Measurements from ENCODE around the gene ROMO1. TPM values are rescaled to one million over a fixed set of nuclear protein-coding genes. Genes with fewer than 3 reads are reported as not detected.
A peak's percentile ranks its signal among the peaks of the same experiment; 100 is the strongest.

Gene ROMO1
- total RNA-seq: 248 TPM

DNA sequence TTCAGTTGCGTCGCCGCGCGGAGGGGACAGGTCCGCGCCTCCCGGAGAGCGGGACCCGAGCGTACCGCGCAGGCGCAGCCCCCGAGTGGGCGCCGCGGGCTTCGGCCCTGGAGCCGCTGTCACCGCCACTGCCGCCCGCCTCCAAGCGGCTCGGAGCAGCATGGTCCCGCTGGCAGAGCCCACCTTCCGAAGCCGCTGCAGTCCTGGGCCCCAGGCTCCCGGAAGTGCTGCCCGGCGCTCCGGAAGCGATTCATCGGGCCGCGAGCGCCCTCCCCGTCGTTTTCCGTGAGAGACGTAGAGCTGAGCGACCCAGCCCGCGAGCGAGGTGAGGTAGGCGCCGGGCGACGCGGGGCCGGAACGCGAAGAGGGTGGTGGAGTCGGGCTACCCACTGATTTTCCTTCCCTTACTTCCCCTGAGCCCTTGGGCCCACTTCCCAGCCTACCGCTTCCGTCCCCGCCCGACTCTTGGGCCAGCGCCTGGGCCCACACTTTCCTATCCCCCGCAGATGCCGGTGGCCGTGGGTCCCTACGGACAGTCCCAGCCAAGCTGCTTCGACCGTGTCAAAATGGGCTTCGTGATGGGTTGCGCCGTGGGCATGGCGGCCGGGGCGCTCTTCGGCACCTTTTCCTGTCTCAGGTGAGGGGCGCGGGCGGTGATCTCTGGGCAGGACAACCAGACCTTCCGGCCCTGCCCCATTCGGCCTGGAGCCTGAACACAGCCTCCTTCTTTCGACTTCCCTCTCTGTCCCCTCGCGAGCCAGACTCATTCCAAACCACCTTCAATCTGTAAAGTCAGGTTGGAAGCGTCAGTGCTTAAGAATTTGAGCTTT is at the start of gene ROMO1, which contains the start of gene NFS1:
ROMO1 (plus strand) TSS at position 279 of the 830 bp plus-strand sequence; CDS start at position 507, 228 bp downstream.
NFS1 (minus strand) TSS at position 226 of the 830 bp plus-strand sequence; CDS start at position 162, 64 bp downstream.
- H3K27me3 ChIP-seq: no peaks in the 10 kb centered on the region
- peak within 1 kb of the TSS; percentile 84 for H3K27ac ChIP-seq
- DNase-seq (ENCODE audit: extremely low spot score in 2 of 2): peak in 1 of 2 donors; percentile 86
- H3K9me3 ChIP-seq: no peaks in the 10 kb centered on the region
- peak within 1 kb of the TSS; percentile 79 to 89 for H3K4me3 ChIP-seq
- TF ChIP-seq POLR2AphosphoS5 (IDR thresholded peaks at IDR 0.05; ENCODE audit: insufficient read depth in 1 of 2, low read depth in 1 of 2) (peak; percentile 67 to 88), POLR2A (IDR thresholded peaks at IDR 0.05) (peak in 1 of 2 donors; percentile 37)
- TF ChIP-seq, protein P1, sequence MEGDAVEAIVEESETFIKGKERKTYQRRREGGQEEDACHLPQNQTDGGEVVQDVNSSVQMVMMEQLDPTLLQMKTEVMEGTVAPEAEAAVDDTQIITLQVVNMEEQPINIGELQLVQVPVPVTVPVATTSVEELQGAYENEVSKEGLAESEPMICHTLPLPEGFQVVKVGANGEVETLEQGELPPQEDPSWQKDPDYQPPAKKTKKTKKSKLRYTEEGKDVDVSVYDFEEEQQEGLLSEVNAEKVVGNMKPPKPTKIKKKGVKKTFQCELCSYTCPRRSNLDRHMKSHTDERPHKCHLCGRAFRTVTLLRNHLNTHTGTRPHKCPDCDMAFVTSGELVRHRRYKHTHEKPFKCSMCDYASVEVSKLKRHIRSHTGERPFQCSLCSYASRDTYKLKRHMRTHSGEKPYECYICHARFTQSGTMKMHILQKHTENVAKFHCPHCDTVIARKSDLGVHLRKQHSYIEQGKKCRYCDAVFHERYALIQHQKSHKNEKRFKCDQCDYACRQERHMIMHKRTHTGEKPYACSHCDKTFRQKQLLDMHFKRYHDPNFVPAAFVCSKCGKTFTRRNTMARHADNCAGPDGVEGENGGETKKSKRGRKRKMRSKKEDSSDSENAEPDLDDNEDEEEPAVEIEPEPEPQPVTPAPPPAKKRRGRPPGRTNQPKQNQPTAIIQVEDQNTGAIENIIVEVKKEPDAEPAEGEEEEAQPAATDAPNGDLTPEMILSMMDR (IDR thresholded peaks at IDR 0.05): peak in 1 of 3 experiments; percentile 4
- intact Hi-C loops (cut with DNase I): loop anchor here (2.0 kb wide), 1 partner anchor 43 kb away; the partner anchor contains the start of gene RBM39
- peaks cover 24% of the 10 kb centered on the region for H3K4me1 ChIP-seq
- H3K36me3 ChIP-seq: peaks cover 5 to 45% of the 10 kb centered on the region in 2 donors

GRCh38 chr20:35650632-35651031 is 48.6 kb upstream of the ROMO1 start:
- no peak for DNase-seq (ENCODE audit: extremely low spot score in 2 of 2)
- H3K36me3 ChIP-seq: peaks cover 0 to 30% of the 10 kb centered on the region in 2 donors
- H3K4me1 ChIP-seq: peaks cover 41% of the 10 kb centered on the region
- H3K27me3 ChIP-seq: no peaks in the 10 kb centered on the region
- H3K9me3 ChIP-seq: no peaks in the 10 kb centered on the region
- intact Hi-C loops (cut with DNase I): no loop called here
- TF ChIP-seq POLR2A (IDR thresholded peaks at IDR 0.05) (no peak), POLR2AphosphoS5 (IDR thresholded peaks at IDR 0.05; ENCODE audit: insufficient read depth in 1 of 2, low read depth in 1 of 2) (no peak)
- TF ChIP-seq, protein P1 (IDR thresholded peaks at IDR 0.05): no peak
- no peak overlapping the region for H3K27ac ChIP-seq
- no peak overlapping the region for H3K4me3 ChIP-seq

GRCh38 chr20:35651958-35652357 is 47.2 kb upstream of the ROMO1 start:
- Histone ChIP-seq H3K4me1 (peaks cover 47% of the 10 kb centered on the region), H3K27ac (no peak overlapping the region), H3K9me3 (no peaks in the 10 kb centered on the region)

DNA sequence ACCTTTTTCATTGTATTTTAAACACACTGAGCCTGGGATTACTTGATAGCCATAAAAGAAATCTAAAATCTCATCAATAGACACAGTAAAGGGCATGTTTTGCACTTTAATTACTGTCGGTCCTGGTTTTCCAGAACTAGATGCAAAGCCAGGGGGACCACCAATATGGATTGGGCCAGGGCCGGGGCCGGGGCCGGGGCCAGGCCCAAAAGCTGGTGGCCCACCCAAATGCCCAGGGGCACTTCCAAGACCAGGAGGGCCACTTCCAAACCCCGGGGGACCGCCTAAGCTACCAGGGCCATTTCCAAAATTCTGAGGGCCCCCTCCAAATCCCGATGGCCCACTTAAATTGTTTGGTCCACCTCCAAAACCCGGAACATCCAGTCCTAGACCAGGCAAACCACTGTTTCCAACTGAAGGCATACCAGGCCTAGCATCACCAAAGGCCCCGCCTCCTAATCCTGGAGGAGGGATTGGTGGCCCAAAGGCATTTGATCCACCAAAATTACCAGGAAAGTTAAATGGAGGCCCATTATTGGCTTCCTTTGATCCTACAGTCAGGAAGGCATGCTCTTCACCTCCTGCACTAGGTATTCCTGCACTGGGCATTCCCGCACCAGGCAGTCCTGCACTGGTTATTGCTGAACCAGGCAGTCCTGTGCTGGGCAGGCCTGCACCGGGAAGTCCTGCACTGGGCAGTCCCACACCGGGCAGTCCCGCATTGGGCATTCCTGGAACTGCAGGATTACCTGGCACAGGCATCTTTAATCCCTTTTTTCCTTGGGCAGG is 46.4 kb upstream of the ROMO1 start:
- Histone ChIP-seq H3K27ac (no peak overlapping the region), H3K4me3 (no peak overlapping the region), H3K4me1 (peaks cover 56% of the 10 kb centered on the region), H3K9me3 (no peaks in the 10 kb centered on the region), H3K27me3 (no peaks in the 10 kb centered on the region), H3K36me3 (peaks cover 0 to 30% of the 10 kb centered on the region in 2 donors)
- intact Hi-C loops (cut with DNase I): no loop called here
- TF ChIP-seq, protein P1 (IDR thresholded peaks at IDR 0.05): no peak
- TF ChIP-seq POLR2A (IDR thresholded peaks at IDR 0.05) (no peak), POLR2AphosphoS5 (IDR thresholded peaks at IDR 0.05; ENCODE audit: insufficient read depth in 1 of 2, low read depth in 1 of 2) (no peak)
- DNase-seq (ENCODE audit: extremely low spot score in 2 of 2): no peak

More at GRCh38 chr20:35651958-35652357, 47.2 kb upstream of the ROMO1 start:
- Histone ChIP-seq H3K27me3 (no peaks in the 10 kb centered on the region), H3K36me3 (peaks cover 0 to 30% of the 10 kb centered on the region in 2 donors), H3K4me3 (no peak overlapping the region)
- no peak for DNase-seq (ENCODE audit: extremely low spot score in 2 of 2)
- no peak for TF ChIP-seq POLR2AphosphoS5 (IDR thresholded peaks at IDR 0.05; ENCODE audit: insufficient read depth in 1 of 2, low read depth in 1 of 2)
- TF ChIP-seq, protein P1 (IDR thresholded peaks at IDR 0.05): no peak
- TF ChIP-seq POLR2A (IDR thresholded peaks at IDR 0.05): no peak
- intact Hi-C loops (cut with DNase I): no loop called here

Measured in vagina (tissue), 2 donors.